ENCODE data around the gene SPIRE1.

Gene SPIRE1

DNA sequence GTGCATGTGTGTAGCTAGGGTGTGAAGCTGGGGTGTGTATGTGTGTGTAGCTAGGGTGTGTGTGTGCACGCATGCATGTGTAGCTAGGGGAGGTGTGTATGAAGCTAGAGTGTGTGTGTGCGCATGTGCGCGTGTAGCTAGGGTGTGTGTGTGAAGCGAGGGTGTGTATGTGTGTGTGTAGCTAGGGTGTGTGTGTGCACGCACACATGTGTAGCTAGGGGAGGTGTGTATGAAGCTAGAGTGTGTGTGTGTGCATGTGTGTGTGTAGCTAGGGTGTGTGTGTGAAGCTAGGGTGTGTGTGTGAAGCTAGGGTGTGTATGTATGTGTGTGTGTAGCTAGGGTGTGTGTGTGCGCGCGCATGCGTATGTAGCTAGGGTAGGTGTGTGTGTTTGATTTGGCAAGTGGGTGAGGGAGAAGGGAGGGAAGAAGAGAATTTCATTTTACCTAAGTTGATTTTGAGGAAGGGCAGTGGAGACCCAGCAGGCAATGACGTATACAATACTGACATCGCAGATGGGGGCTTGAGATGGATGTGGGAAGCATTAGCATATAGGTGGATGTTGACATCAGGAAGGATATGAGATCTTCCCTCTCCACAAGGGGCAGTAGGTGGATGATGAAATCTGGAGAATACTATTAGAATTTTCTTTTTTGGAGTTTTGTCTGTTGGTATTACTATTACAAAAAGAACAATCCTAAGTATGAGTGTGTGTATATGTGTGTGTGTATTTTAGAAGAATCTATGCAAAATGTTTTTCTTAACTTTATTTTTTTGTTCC is 179.4 kb downstream of the SPIRE1 start:
- Histone ChIP-seq H3K36me3 (ENCODE audit: control insufficient read depth in 1 of 2, insufficient read depth in 2 of 2, low read depth in 1 of 2, low read length in 2 of 2) (peaks cover 17 to 42% of the 10 kb centered on the region in 2 experiments), H4K8ac (ENCODE audit: low read length) (peak overlapping the region; percentile 19), H2BK15ac (ENCODE audit: low read depth, poor library complexity, severe bottlenecking) (no peak overlapping the region), H3K9ac (ENCODE audit: low read length) (no peak overlapping the region), H3K23ac (ENCODE audit: low read length in 2 of 2) (no peak overlapping the region), H2BK5ac (ENCODE audit: low read depth, low read length, poor library complexity, severe bottlenecking) (no peak overlapping the region), H2AK5ac (ENCODE audit: low read length, severe bottlenecking) (no peak overlapping the region), H3K9me3 (ENCODE audit: control insufficient read depth, low read length) (no peaks in the 10 kb centered on the region), H3K18ac (ENCODE audit: low read depth in 1 of 2, low read length in 2 of 2) (peak overlapping the region in 1 of 2 experiments; percentile 35), H3K79me1 (replicated peaks; ENCODE audit: low read length, poor library complexity, severe bottlenecking) (peaks cover 8% of the 10 kb centered on the region), H3K27me3 (ENCODE audit: control insufficient read depth in 1 of 2, insufficient read depth in 1 of 2, low read length in 2 of 2) (no peaks in the 10 kb centered on the region), H2BK12ac (ENCODE audit: low read length in 2 of 2) (no peak overlapping the region), H2BK120ac (ENCODE audit: low read depth, low read length) (no peak overlapping the region), H3K27ac (ENCODE audit: low read length, poor library complexity, severe bottlenecking) (no peak overlapping the region), H2AFZ (ENCODE audit: low read depth, low read length) (no peak overlapping the region), H3K4ac (ENCODE audit: low read depth in 1 of 2, low read length in 2 of 2) (peak overlapping the region in 1 of 2 experiments; percentile 47), H4K91ac (ENCODE audit: low read length) (peak overlapping the region; percentile 75), H3K14ac (ENCODE audit: low read length in 2 of 2) (peak overlapping the region in 1 of 2 experiments; percentile 23), H3K4me1 (ENCODE audit: control insufficient read depth, insufficient read depth, low read depth, low read length) (no peaks in the 10 kb centered on the region), H3K4me3 (ENCODE audit: insufficient read depth in 1 of 2, low read depth in 1 of 2, low read length in 2 of 2) (no peak overlapping the region), H3K4me2 (ENCODE audit: low read length, poor library complexity, severe bottlenecking) (no peak overlapping the region)
- DNase-seq: peak; percentile 6
- 92% methylated on average over 12 of the region's 12 CpGs for WGBS

GRCh38 chr18:12477606-12478005 is 180.3 kb downstream of the SPIRE1 start:
- Histone ChIP-seq H2AFZ (ENCODE audit: low read depth, low read length) (no peak overlapping the region), H3K9ac (ENCODE audit: low read length) (no peak overlapping the region), H2AK5ac (ENCODE audit: low read length, severe bottlenecking) (no peak overlapping the region), H2BK15ac (ENCODE audit: low read depth, poor library complexity, severe bottlenecking) (no peak overlapping the region), H3K9me3 (ENCODE audit: control insufficient read depth, low read length) (no peaks in the 10 kb centered on the region), H4K8ac (ENCODE audit: low read length) (no peak overlapping the region), H3K36me3 (ENCODE audit: control insufficient read depth in 1 of 2, insufficient read depth in 2 of 2, low read depth in 1 of 2, low read length in 2 of 2) (peaks cover 19 to 42% of the 10 kb centered on the region in 2 experiments), H3K14ac (ENCODE audit: low read length in 2 of 2) (no peak overlapping the region), H3K18ac (ENCODE audit: low read depth in 1 of 2, low read length in 2 of 2) (no peak overlapping the region), H2BK120ac (ENCODE audit: low read depth, low read length) (no peak overlapping the region), H3K4me3 (ENCODE audit: insufficient read depth in 1 of 2, low read depth in 1 of 2, low read length in 2 of 2) (no peak overlapping the region), H2BK5ac (ENCODE audit: low read depth, low read length, poor library complexity, severe bottlenecking) (no peak overlapping the region), H3K79me1 (replicated peaks; ENCODE audit: low read length, poor library complexity, severe bottlenecking) (peaks cover 6% of the 10 kb centered on the region), H3K23ac (ENCODE audit: low read length in 2 of 2) (no peak overlapping the region), H3K27ac (ENCODE audit: low read length, poor library complexity, severe bottlenecking) (no peak overlapping the region), H2BK12ac (ENCODE audit: low read length in 2 of 2) (no peak overlapping the region), H3K4ac (ENCODE audit: low read depth in 1 of 2, low read length in 2 of 2) (no peak overlapping the region), H4K91ac (ENCODE audit: low read length) (no peak overlapping the region), H3K4me1 (ENCODE audit: control insufficient read depth, insufficient read depth, low read depth, low read length) (no peaks in the 10 kb centered on the region), H3K27me3 (ENCODE audit: control insufficient read depth in 1 of 2, insufficient read depth in 1 of 2, low read length in 2 of 2) (no peaks in the 10 kb centered on the region), H3K4me2 (ENCODE audit: low read length, poor library complexity, severe bottlenecking) (no peak overlapping the region)
- 88% methylated on average over 11 of the region's 11 CpGs for WGBS
- DNase-seq: no peak

DNA sequence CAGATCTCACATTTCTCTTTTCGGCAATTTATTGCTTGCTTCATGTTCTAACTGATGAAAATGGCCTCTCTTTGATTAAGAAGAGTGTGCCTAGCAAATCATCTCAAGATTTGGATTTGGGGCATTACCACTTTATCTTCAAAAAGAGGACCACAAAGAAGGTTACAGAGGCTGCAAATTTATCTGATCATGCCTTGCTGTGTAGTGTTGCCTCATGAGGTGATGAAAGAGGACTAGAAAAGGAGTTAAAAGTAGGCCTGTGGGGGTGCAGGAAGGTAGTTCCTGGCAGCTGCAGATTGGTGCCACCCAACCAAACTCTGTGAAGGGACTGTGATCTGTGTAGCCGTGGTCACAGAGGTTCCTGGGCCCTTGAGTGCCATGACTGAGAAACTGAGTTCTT is 181.0 kb downstream of the SPIRE1 start:
- Histone ChIP-seq H2BK120ac (ENCODE audit: low read depth, low read length) (no peak overlapping the region), H3K23ac (ENCODE audit: low read length in 2 of 2) (no peak overlapping the region), H2AK5ac (ENCODE audit: low read length, severe bottlenecking) (no peak overlapping the region), H3K14ac (ENCODE audit: low read length in 2 of 2) (no peak overlapping the region), H4K8ac (ENCODE audit: low read length) (no peak overlapping the region), H2BK12ac (ENCODE audit: low read length in 2 of 2) (no peak overlapping the region), H2BK5ac (ENCODE audit: low read depth, low read length, poor library complexity, severe bottlenecking) (no peak overlapping the region), H3K9ac (ENCODE audit: low read length) (no peak overlapping the region), H3K4me1 (ENCODE audit: control insufficient read depth, insufficient read depth, low read depth, low read length) (no peaks in the 10 kb centered on the region), H3K4ac (ENCODE audit: low read depth in 1 of 2, low read length in 2 of 2) (no peak overlapping the region), H3K4me2 (ENCODE audit: low read length, poor library complexity, severe bottlenecking) (no peak overlapping the region), H4K91ac (ENCODE audit: low read length) (no peak overlapping the region), H3K27me3 (ENCODE audit: control insufficient read depth in 1 of 2, insufficient read depth in 1 of 2, low read length in 2 of 2) (no peaks in the 10 kb centered on the region), H2AFZ (ENCODE audit: low read depth, low read length) (no peak overlapping the region), H2BK15ac (ENCODE audit: low read depth, poor library complexity, severe bottlenecking) (no peak overlapping the region), H3K79me1 (replicated peaks; ENCODE audit: low read length, poor library complexity, severe bottlenecking) (peaks cover 6% of the 10 kb centered on the region), H3K18ac (ENCODE audit: low read depth in 1 of 2, low read length in 2 of 2) (no peak overlapping the region), H3K9me3 (ENCODE audit: control insufficient read depth, low read length) (no peaks in the 10 kb centered on the region), H3K36me3 (ENCODE audit: control insufficient read depth in 1 of 2, insufficient read depth in 2 of 2, low read depth in 1 of 2, low read length in 2 of 2) (peaks cover 21 to 42% of the 10 kb centered on the region in 2 experiments), H3K4me3 (ENCODE audit: insufficient read depth in 1 of 2, low read depth in 1 of 2, low read length in 2 of 2) (no peak overlapping the region), H3K27ac (ENCODE audit: low read length, poor library complexity, severe bottlenecking) (no peak overlapping the region)
- peak; percentile 7 for DNase-seq
- 100% methylated on average over 1 of the region's 2 CpGs for WGBS

DNA sequence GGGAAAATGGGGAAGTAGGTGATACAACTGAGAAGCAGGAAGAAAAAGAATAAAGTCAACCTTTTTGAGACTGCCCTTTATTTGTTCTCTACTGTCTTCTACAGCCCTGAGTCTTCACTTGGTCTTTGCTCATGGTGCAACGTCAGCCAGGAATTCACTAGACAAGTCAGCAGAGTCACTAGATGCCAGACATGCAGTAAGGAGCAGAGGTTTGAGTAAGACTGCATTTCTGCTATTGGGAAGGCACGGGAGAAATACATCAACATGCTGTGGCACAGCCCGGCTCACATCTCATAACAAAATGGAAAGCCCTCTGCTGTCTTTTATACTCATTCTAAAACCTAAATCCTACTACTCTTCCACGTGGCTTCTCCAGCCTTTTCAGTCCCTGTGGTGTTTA is 183.0 kb downstream of the SPIRE1 start:
- Histone ChIP-seq H3K4ac (ENCODE audit: low read depth in 1 of 2, low read length in 2 of 2) (no peak overlapping the region), H4K8ac (ENCODE audit: low read length) (no peak overlapping the region), H4K91ac (ENCODE audit: low read length) (no peak overlapping the region), H3K4me2 (ENCODE audit: low read length, poor library complexity, severe bottlenecking) (no peak overlapping the region), H2BK15ac (ENCODE audit: low read depth, poor library complexity, severe bottlenecking) (no peak overlapping the region), H3K79me1 (replicated peaks; ENCODE audit: low read length, poor library complexity, severe bottlenecking) (peaks cover 3% of the 10 kb centered on the region), H3K4me3 (ENCODE audit: insufficient read depth in 1 of 2, low read depth in 1 of 2, low read length in 2 of 2) (no peak overlapping the region), H2AFZ (ENCODE audit: low read depth, low read length) (no peak overlapping the region), H2BK120ac (ENCODE audit: low read depth, low read length) (no peak overlapping the region), H3K14ac (ENCODE audit: low read length in 2 of 2) (no peak overlapping the region), H3K23ac (ENCODE audit: low read length in 2 of 2) (no peak overlapping the region), H3K9me3 (ENCODE audit: control insufficient read depth, low read length) (no peaks in the 10 kb centered on the region), H2AK5ac (ENCODE audit: low read length, severe bottlenecking) (no peak overlapping the region), H3K18ac (ENCODE audit: low read depth in 1 of 2, low read length in 2 of 2) (no peak overlapping the region), H3K27me3 (ENCODE audit: control insufficient read depth in 1 of 2, insufficient read depth in 1 of 2, low read length in 2 of 2) (no peaks in the 10 kb centered on the region), H2BK5ac (ENCODE audit: low read depth, low read length, poor library complexity, severe bottlenecking) (no peak overlapping the region), H3K9ac (ENCODE audit: low read length) (no peak overlapping the region), H3K4me1 (ENCODE audit: control insufficient read depth, insufficient read depth, low read depth, low read length) (no peaks in the 10 kb centered on the region), H3K27ac (ENCODE audit: low read length, poor library complexity, severe bottlenecking) (no peak overlapping the region), H2BK12ac (ENCODE audit: low read length in 2 of 2) (no peak overlapping the region), H3K36me3 (ENCODE audit: control insufficient read depth in 1 of 2, insufficient read depth in 2 of 2, low read depth in 1 of 2, low read length in 2 of 2) (peaks cover 24 to 40% of the 10 kb centered on the region in 2 experiments)
- 95% methylated on average over 4 of the region's 4 CpGs for WGBS
- DNase-seq: peak; percentile 13
